Ectodermal cell (in vitro differentiated cells): ENCODE measurements around the gene NPAS2.

Experiments
- H3K27ac ChIP-seq: 2 replicates; pipeline ENCODE4 v1.7.0; 2013; ENCODE audit warnings: mild to moderate bottlenecking, low read depth, low read length; ENCODE audit not compliant: insufficient read depth, poor library complexity, severe bottlenecking
- H3K27me3 ChIP-seq: 2 replicates; pipeline ENCODE4 v1.7.0; 2013; ENCODE audit warnings: mild to moderate bottlenecking, low read length; ENCODE audit not compliant: insufficient read depth, control insufficient read depth, poor library complexity, severe bottlenecking
- H3K36me3 ChIP-seq: one replicate; pipeline ENCODE4 v1.7.0; 2013; ENCODE audit warnings: low read length; ENCODE audit not compliant: control insufficient read depth, insufficient read depth
- H3K4me1 ChIP-seq: one replicate; pipeline ENCODE4 v1.7.0; 2013; ENCODE audit warnings: low read length; ENCODE audit not compliant: control insufficient read depth, insufficient read depth
- H3K4me3 ChIP-seq: 2 replicates; pipeline ENCODE4 v1.7.0; 2013; ENCODE audit warnings: low read depth, low read length, control low read depth; ENCODE audit not compliant: insufficient read depth
- H3K9me3 ChIP-seq: 2 replicates; pipeline ENCODE4 v1.7.0; 2013; ENCODE audit warnings: mild to moderate bottlenecking, low read length, moderate library complexity; ENCODE audit not compliant: control insufficient read depth
- WGBS, 2 experiments: methylation state at CpG; one replicate each; pipeline ENCODE4 v1.1.7; 2013; ENCODE audit warnings: missing lambda C conversion rate in 2 of 2; 5-methylcytosine and 5-hydroxymethylcytosine counted together

The NPAS2 gene

GRCh38 chr2:100852999-100853908, 33.3 kb downstream of the NPAS2 start:
- Histone ChIP-seq H3K9me3 (no peaks in the 10 kb centered on the region), H3K4me3 (no peak overlapping the region), H3K36me3 (no peaks in the 10 kb centered on the region), H3K27me3 (no peaks in the 10 kb centered on the region), H3K27ac (no peak overlapping the region), H3K4me1 (no peaks in the 10 kb centered on the region)
- 80 to 84% methylated on average over 14 of the region's 14 CpGs for WGBS, 2 experiments

GRCh38 chr2:100853909-100854810, 34.2 kb downstream of the NPAS2 start:
- 92 to 95% methylated on average over 10 of the region's 10 CpGs for WGBS, 2 experiments
- Histone ChIP-seq H3K9me3 (no peaks in the 10 kb centered on the region), H3K4me3 (no peak overlapping the region), H3K27ac (no peak overlapping the region), H3K27me3 (no peaks in the 10 kb centered on the region), H3K36me3 (no peaks in the 10 kb centered on the region), H3K4me1 (no peaks in the 10 kb centered on the region)

- H3K36me3 ChIP-seq, result no peaks in the 10 kb centered on the region
- no peaks in the 10 kb centered on the region for H3K27me3 ChIP-seq
- no peak overlapping the region for H3K27ac ChIP-seq
- no peaks in the 10 kb centered on the region for H3K9me3 ChIP-seq
- H3K4me3 ChIP-seq, result no peak overlapping the region
- WGBS, 2 experiments, result 94 to 98% methylated on average over 6 to 7 of the region's 7 CpGs
- H3K4me1 ChIP-seq, result no peaks in the 10 kb centered on the region
These were observed 35.1 kb downstream of the NPAS2 start for GRCh38 chr2:100855084-100855483.

GRCh38 chr2:100855606-100856005, 35.7 kb downstream of the NPAS2 start:
- Histone ChIP-seq H3K4me3 (no peak overlapping the region), H3K27me3 (no peaks in the 10 kb centered on the region), H3K36me3 (no peaks in the 10 kb centered on the region), H3K9me3 (no peaks in the 10 kb centered on the region), H3K27ac (no peak overlapping the region), H3K4me1 (no peaks in the 10 kb centered on the region)
- WGBS, 2 experiments, result 86% methylated on average over 3 of the region's 3 CpGs

- no peaks in the 10 kb centered on the region for H3K27me3 ChIP-seq
- no peak overlapping the region for H3K27ac ChIP-seq
- no peaks in the 10 kb centered on the region for H3K36me3 ChIP-seq
- 80 to 83% methylated on average over 8 of the region's 8 CpGs for WGBS, 2 experiments
- no peaks in the 10 kb centered on the region for H3K4me1 ChIP-seq
- H3K9me3 ChIP-seq, result no peaks in the 10 kb centered on the region
- H3K4me3 ChIP-seq, result no peak overlapping the region
These were observed 36.8 kb downstream of the NPAS2 start for GRCh38 chr2:100856732-100857131.

- H3K27ac ChIP-seq, result no peak overlapping the region
- no peaks in the 10 kb centered on the region for H3K36me3 ChIP-seq
- 95 to 97% methylated on average over 6 of the region's 6 CpGs for WGBS, 2 experiments
These were observed 37.4 kb downstream of the NPAS2 start for GRCh38 chr2:100857341-100857740.

GRCh38 chr2:100857915-100858314, 38.0 kb downstream of the NPAS2 start:
- Histone ChIP-seq H3K9me3 (no peaks in the 10 kb centered on the region), H3K27ac (no peak overlapping the region), H3K4me1 (no peaks in the 10 kb centered on the region), H3K27me3 (no peaks in the 10 kb centered on the region), H3K4me3 (no peak overlapping the region), H3K36me3 (no peaks in the 10 kb centered on the region)
- WGBS, 2 experiments, result 86 to 89% methylated on average over 3 of the region's 3 CpGs

More at GRCh38 chr2:100857341-100857740, 37.4 kb downstream of the NPAS2 start:
- no peaks in the 10 kb centered on the region for H3K27me3 ChIP-seq
- H3K9me3 ChIP-seq, result no peaks in the 10 kb centered on the region
- no peaks in the 10 kb centered on the region for H3K4me1 ChIP-seq
- H3K4me3 ChIP-seq, result no peak overlapping the region

- 95 to 98% methylated on average over 2 of the region's 2 CpGs for WGBS, 2 experiments
- Histone ChIP-seq H3K4me3 (no peak overlapping the region), H3K36me3 (no peaks in the 10 kb centered on the region)
These were observed 40.0 kb downstream of the NPAS2 start for GRCh38 chr2:100859902-100860301.

GRCh38 chr2:100861340-100861739, 41.4 kb downstream of the NPAS2 start:
- WGBS, 2 experiments, result 88 to 94% methylated on average over 4 of the region's 4 CpGs
- Histone ChIP-seq H3K4me3 (no peak overlapping the region), H3K4me1 (no peaks in the 10 kb centered on the region), H3K27me3 (no peaks in the 10 kb centered on the region), H3K9me3 (no peaks in the 10 kb centered on the region), H3K36me3 (no peaks in the 10 kb centered on the region), H3K27ac (no peak overlapping the region)

More at GRCh38 chr2:100859902-100860301, 40.0 kb downstream of the NPAS2 start:
- H3K9me3 ChIP-seq, result no peaks in the 10 kb centered on the region
- no peak overlapping the region for H3K27ac ChIP-seq
- H3K4me1 ChIP-seq, result no peaks in the 10 kb centered on the region
- H3K27me3 ChIP-seq, result no peaks in the 10 kb centered on the region

GRCh38 chr2:100862081-100862480, 42.1 kb downstream of the NPAS2 start:
- 94 to 96% methylated on average over 5 of the region's 5 CpGs for WGBS, 2 experiments
- H3K4me3 ChIP-seq, result no peak overlapping the region
- no peaks in the 10 kb centered on the region for H3K27me3 ChIP-seq
- no peaks in the 10 kb centered on the region for H3K9me3 ChIP-seq
- no peak overlapping the region for H3K27ac ChIP-seq
- H3K36me3 ChIP-seq, result no peaks in the 10 kb centered on the region
- H3K4me1 ChIP-seq, result no peaks in the 10 kb centered on the region
